ENCODE results near the gene ITPR3.
A peak's percentile ranks its signal among the peaks of the same experiment; 100 is the strongest.

The ITPR3 gene

DNA sequence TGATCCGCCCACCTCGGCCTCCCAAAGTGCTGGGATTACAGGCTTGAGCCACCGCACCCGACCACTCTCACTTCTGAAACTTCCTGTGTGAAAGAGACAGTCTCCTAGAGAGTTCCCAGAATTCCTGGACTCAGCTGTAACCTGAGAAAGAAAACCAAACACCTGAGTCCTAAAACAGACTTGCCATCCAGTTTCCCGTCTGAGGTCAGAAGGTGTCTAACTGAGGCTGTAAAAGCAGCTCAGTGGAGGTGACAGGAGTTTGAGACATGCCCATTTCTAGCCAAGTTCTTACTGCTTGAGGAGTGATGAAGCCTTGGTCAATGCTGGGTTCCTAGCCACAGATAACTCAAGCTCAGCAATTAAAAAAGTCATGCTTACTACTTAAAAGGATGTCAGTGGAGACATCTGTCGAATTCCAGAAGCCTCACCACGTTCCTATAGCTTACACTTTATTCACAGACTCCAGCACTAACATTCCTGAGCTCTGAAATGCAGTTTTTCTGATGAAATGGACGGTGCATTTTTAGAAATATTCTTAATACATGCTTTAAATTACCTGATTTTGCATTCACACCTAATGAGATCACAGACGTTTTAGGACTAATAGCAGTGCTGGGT, 84.3 kb downstream of the ITPR3 start:
- no peak for DNase-seq

DNA sequence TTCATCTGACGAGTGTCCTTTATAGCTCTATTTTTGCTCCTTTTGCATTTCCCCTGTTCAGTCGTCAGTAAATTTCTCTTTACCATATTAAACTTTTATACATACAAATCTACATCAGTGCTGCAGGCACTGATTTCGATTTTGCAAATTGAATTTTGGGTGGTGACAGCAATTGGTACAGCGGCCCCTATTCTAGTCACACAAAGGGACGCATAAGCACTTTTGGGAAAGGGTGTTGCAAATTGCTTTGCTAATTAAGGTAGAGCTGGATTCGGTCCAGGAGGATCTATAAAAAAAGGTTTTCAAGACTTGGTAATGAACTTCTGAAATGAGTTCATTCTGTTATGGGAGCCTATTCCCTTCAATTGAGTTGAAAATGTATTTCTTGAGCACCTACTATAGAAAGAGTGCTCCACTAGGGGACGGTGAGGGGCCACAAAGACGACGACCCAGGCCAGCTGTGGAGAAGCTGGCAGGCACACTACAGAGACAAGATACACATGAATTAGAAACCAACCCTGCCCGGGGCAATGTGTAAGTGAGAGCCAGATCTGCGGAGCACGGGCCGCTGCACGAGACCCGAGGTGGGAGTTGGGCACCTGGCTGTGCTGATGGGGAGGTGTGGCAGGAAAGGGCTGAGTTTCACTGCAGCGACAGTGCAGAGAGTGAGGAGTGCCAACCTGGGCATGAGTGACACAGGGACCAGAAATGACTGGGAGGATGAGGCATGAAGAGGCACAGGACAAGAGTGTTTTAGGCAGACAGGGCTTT, 85.0 kb downstream of the ITPR3 start:
- no peak for DNase-seq

- no peak for DNase-seq
These were observed 86.6 kb downstream of the ITPR3 start for GRCh38 chr6:33707771-33708170.

DNA sequence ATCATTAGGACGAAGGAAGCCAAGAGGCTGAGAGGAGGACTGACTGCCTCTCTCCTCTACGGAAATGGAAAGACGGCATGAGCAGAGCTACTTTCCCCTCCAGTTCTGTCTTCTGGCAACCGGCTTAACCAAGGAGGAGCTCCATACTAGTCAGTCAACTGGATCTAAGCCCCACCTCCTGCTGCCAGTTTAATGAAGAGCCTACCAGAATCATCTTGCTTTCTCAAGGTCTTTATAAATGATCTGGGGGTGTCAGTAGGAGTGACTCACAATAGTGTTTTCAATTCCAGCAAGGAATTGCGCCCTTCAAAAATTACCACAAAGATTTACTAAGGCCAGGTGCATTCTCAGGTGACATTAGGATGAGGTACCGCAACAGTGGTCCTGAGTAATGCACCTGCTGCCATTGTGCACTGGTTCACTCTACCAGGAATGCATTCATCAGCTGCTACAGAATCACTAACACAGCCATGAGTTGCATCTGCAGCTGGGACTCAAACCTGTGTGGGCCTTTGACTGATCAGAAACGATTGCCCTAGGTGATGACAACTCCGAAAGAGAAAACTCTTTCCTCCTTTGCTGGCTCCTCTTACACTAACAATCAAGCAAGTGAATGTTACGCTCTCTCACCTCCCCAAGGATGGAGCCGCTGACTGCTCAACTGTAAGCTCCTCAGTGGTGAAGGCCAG, 87.5 kb downstream of the ITPR3 start:
- no peak for DNase-seq

GRCh38 chr6:33709605-33710295, 88.6 kb downstream of the ITPR3 start:
- no peak for DNase-seq

- no peak for DNase-seq
These were observed 89.4 kb downstream of the ITPR3 start for GRCh38 chr6:33710296-33711121.

GRCh38 chr6:33711140-33712129, 90.3 kb downstream of the ITPR3 start, which contains the start of gene UQCC2:
TSS of gene UQCC2 (minus strand) at chr6:33711700. CDS start at chr6:33711686, 14 bp downstream.
- peak; percentile 86 for DNase-seq

GRCh38 chr6:33712914-33713313, 91.8 kb downstream of the ITPR3 start:
- DNase-seq, result no peak

- no peak for DNase-seq
These were observed 92.7 kb downstream of the ITPR3 start for GRCh38 chr6:33713786-33714185.

- DNase-seq, result no peak
These were observed 93.4 kb downstream of the ITPR3 start for GRCh38 chr6:33714385-33715040.

- DNase-seq, result no peak
These were observed 95.3 kb downstream of the ITPR3 start for GRCh38 chr6:33716379-33716778.

GRCh38 chr6:33716890-33717632, 95.9 kb downstream of the ITPR3 start:
- no peak for DNase-seq

- no peak for DNase-seq
These were observed 96.9 kb downstream of the ITPR3 start for GRCh38 chr6:33717934-33718455.

DNA sequence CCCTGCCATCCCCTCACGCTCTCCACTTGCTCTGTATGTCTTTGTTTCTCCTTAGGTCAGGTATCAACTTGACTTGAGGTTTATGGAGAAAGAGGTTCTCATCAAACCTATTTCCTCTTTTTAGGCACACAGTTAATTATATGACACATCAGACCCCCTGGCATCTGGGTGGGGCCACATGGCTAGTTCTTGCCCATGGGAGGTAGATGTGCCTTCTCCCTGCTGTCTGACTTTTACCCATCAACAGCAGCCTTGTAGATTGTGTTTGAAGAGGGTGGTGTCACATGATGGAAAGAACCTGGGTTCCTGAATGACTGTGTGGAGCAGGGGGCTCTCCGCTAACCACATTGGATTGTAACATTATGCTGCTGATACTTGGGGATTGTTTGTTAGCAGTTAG, 97.6 kb downstream of the ITPR3 start:
- no peak for DNase-seq

GRCh38 chr6:33719326-33719987, 98.3 kb downstream of the ITPR3 start:
- DNase-seq, result no peak

- no peak for DNase-seq
These were observed 99.9 kb downstream of the ITPR3 start for GRCh38 chr6:33720998-33721397.

GRCh38 chr6:33721508-33721907, 100.4 kb downstream of the ITPR3 start:
- DNase-seq, result no peak

GRCh38 chr6:33722103-33722623, 101.0 kb downstream of the ITPR3 start:
- DNase-seq, result no peak
